Measurements from ENCODE around the gene SSBP3. TPM values are rescaled to one million over a fixed set of nuclear protein-coding genes. Genes with fewer than 3 reads are reported as not detected.
A peak's percentile ranks its signal among the peaks of the same experiment; 100 is the strongest.
"Not testable (repeated sequence)": the region's sequence is repeated elsewhere in the genome, so short reads cannot be mapped to it uniquely, and the experiment has no call there.

The SSBP3 gene
- total and polyA plus RNA-seq, 8 donors, result 33.0 to 129 (median 112) TPM

DNA sequence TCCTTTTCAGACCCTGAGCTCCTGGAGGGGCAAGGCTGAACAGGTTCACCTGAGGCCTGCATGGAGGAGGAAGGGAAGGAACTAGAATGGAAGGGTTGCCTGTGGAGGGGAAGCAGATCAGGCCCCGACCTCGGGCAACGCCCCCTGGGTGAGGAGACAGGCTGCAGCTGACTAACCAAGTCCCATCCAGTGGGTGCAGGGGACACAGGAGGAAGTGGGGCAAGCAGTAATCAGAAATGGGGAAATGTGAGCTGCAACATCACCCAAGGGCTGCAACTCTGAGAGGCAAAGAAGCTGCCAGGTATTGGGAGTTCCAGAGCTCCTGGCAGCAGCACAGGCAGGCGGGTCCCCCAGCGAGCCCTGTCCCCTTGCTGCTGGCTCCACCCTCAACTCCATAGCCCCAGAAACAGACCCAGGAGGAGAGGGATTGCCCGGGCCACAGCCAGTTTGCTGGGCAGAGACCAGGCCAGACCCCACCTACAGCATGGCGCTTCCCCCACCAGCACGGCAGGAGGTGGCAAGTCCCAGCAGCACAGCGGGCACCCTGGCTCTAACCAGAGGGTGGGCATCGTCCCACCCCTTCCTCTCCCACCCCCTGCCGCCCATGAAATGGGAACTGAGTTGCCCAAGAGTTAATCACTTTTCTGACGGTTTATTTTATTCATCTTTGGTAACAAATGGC is 167.7 kb downstream of the SSBP3 start:
- ATAC-seq (peak; percentile 58), DNase-seq (no peak)
- intact Hi-C loops (cut with DNase I), result no loop called here
- no peaks in the 10 kb centered on the region for H3K27me3 ChIP-seq
- H3K4me3 ChIP-seq, result no peak overlapping the region
- TF ChIP-seq, protein P1, sequence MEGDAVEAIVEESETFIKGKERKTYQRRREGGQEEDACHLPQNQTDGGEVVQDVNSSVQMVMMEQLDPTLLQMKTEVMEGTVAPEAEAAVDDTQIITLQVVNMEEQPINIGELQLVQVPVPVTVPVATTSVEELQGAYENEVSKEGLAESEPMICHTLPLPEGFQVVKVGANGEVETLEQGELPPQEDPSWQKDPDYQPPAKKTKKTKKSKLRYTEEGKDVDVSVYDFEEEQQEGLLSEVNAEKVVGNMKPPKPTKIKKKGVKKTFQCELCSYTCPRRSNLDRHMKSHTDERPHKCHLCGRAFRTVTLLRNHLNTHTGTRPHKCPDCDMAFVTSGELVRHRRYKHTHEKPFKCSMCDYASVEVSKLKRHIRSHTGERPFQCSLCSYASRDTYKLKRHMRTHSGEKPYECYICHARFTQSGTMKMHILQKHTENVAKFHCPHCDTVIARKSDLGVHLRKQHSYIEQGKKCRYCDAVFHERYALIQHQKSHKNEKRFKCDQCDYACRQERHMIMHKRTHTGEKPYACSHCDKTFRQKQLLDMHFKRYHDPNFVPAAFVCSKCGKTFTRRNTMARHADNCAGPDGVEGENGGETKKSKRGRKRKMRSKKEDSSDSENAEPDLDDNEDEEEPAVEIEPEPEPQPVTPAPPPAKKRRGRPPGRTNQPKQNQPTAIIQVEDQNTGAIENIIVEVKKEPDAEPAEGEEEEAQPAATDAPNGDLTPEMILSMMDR (IDR thresholded peaks at IDR 0.05), result no peak
- peaks cover 0 to 5% of the 10 kb centered on the region in 2 donors for H3K4me1 ChIP-seq
- no peaks in the 10 kb centered on the region for H3K9me3 ChIP-seq
- no peak overlapping the region for H3K27ac ChIP-seq
- H3K36me3 ChIP-seq, result peaks cover 0 to 43% of the 10 kb centered on the region in 2 donors

DNA sequence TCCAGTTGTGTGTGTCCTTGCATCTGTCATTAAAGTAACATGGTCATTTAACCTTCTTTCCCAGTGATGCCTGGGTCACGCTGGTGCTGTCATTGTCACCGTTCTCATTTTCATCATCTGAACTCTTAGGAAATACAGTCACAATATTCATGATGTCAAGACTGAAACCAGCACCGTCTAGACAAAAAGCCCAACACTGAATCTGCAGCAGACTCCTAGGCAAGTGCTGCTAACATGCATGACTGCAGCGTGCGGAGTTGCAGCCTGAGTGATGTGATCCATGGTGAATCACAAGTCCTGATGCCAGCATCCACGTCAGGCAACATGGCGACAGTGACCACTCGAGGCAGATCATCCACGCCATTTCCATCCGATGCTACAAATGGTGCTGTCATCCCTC is 168.6 kb downstream of the SSBP3 start:
- H3K36me3 ChIP-seq, result peaks cover 0 to 38% of the 10 kb centered on the region in 2 donors
- intact Hi-C loops (cut with DNase I), result no loop called here
- no peak for ATAC-seq

DNA sequence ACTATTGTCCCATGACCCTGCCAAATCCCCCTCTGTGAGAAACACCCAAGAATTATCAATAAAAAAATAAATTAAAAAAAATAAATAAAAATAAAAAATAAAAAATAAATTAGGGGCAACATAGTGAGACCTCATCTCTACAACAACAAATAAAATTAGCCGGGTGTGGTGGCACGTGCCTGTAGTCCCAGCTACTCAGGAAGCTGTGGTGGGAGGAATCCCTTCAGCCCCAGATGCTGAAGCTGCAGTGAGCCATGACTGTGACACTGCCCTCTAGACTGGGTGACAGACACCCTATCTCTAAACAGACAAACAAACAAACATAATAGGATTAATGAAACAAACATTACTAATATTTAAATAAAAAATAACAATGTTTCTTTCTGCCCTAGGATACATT is 171.9 kb downstream of the SSBP3 start:
- no peak overlapping the region for H3K4me3 ChIP-seq
- DNase-seq (no peak), ATAC-seq (no peak)
- no peaks in the 10 kb centered on the region for H3K9me3 ChIP-seq
- H3K36me3 ChIP-seq, result peaks cover 0 to 32% of the 10 kb centered on the region in 2 donors
- H3K27me3 ChIP-seq, result no peaks in the 10 kb centered on the region
- H3K4me1 ChIP-seq, result peaks cover 0 to 5% of the 10 kb centered on the region in 2 donors
- TF ChIP-seq, protein P1 (IDR thresholded peaks at IDR 0.05), result no peak
- intact Hi-C loops (cut with DNase I), result no loop called here
- H3K27ac ChIP-seq, result no peak overlapping the region

More for the DNA sequence above, 168.6 kb downstream of the SSBP3 start:
- Histone ChIP-seq H3K4me3 (no peak overlapping the region), H3K4me1 (peaks cover 0 to 5% of the 10 kb centered on the region in 2 donors), H3K9me3 (no peaks in the 10 kb centered on the region), H3K27me3 (no peaks in the 10 kb centered on the region), H3K27ac (no peak overlapping the region)
- no peak for DNase-seq
- TF ChIP-seq, protein P1 (IDR thresholded peaks at IDR 0.05), result no peak

DNA sequence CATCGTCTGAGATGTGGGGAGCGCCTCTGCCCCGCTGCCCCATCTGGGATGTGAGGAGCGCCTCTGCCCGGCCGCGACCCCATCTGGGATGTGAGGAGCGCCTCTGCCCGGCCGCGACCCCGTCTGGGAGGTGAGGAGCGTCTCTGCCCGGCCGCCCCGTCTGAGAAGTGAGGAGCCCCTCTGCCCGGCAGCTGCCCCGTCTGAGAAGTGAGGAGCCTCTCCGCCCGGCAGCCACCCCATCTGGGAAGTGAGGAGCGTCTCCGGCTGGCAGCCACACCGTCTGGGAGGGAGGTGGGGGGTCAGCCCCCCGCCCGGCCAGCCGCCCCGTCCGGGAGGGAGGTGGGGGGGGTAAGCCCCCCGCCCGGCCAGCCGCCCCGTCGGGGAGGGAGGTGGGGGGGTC is 173.0 kb downstream of the SSBP3 start:
- intact Hi-C loops (cut with DNase I); H3K27me3 ChIP-seq; H3K4me3 ChIP-seq; H3K27ac ChIP-seq; ATAC-seq; H3K4me1 ChIP-seq; H3K9me3 ChIP-seq; DNase-seq: not testable (repeated sequence)
- H3K36me3 ChIP-seq, result peaks cover 0 to 27% of the 10 kb centered on the region in 2 donors

DNA sequence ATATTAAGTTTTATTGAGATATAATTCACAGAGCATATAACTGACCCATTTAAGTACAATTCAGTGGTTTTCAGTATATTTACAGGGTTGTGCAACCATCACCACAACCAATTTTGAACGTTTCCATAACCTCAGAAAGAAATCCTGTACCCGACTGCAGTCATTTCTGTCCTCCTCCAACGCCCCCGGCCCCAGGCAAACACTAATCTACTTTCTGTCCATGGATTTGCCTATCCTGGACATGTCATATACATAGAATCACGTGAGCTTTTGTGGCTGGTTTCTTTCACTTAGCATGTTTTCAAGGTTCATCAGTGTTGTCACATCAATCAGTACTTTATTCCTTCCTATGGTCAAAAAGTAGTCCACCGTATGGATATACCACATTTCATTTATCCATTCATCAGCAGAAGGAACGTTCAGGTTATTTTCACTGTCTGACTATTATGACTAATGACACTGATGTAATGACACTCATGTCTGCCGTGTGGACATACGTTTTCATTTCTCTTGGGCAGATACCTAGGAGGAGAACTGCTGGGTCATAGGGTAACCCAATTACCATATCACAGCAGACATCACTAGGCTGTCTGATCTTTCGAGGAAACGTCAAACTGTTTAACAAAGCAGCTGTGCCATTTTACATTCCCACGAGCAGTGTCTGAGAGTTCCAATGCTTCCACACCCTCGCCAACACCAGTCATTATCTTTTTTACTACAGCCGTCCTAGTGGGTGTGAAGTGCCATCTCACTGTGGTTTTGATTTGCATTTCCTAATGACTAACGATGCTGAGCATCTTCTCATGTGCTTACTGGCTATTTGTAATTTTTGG is 175.5 kb downstream of the SSBP3 start:
- intact Hi-C loops (cut with DNase I), result no loop called here

More for the DNA sequence above, 175.5 kb downstream of the SSBP3 start:
- TF ChIP-seq, protein P1 (IDR thresholded peaks at IDR 0.05), result no peak
- no peaks in the 10 kb centered on the region for H3K9me3 ChIP-seq
- H3K36me3 ChIP-seq, result peaks cover 0 to 4% of the 10 kb centered on the region in 2 donors
- no peak overlapping the region for H3K4me3 ChIP-seq
- DNase-seq (no peak), ATAC-seq (no peak)
- H3K27ac ChIP-seq, result no peak overlapping the region
- H3K27me3 ChIP-seq, result no peaks in the 10 kb centered on the region
- peaks cover 0 to 13% of the 10 kb centered on the region in 2 donors for H3K4me1 ChIP-seq
